ENCODE measurements around the gene AQP6. TPM values are rescaled to one million over a fixed set of nuclear protein-coding genes. Genes with fewer than 3 reads are reported as not detected.

The AQP6 gene
- total and polyA plus RNA-seq, 12 donors = 0.20 to 1.1 (median 0.28) TPM; not detected in 8

GRCh38 chr12:49934505-49934904 lies 38.2 kb upstream of the AQP6 start:
- intact Hi-C loops (cut with DNase I) = no loop called here
- no peak overlapping the region for H3K4me3 ChIP-seq
- H3K4me1 ChIP-seq (replicated peaks in 1 of 2) = no peaks in the 10 kb centered on the region
- no peaks in the 10 kb centered on the region for H3K9me3 ChIP-seq (replicated peaks in 1 of 3)
- no peak overlapping the region for H3K27ac ChIP-seq
- no peak for TF ChIP-seq POLR2A (IDR thresholded peaks at IDR 0.05)
- TF ChIP-seq CTCF (IDR thresholded peaks at IDR 0.05) = no peak
- 82 to 90% (median 85%) methylated on average over 3 of the region's 3 CpGs for WGBS, 4 donors
- H3K36me3 ChIP-seq (replicated peaks in 1 of 2) = no peaks in the 10 kb centered on the region
- no peaks in the 10 kb centered on the region for H3K27me3 ChIP-seq
- no peak for DNase-seq

- Histone ChIP-seq H3K27ac (no peak overlapping the region), H3K9me3 (replicated peaks in 1 of 3) (no peaks in the 10 kb centered on the region), H3K27me3 (no peaks in the 10 kb centered on the region), H3K4me1 (replicated peaks in 1 of 2) (no peaks in the 10 kb centered on the region), H3K36me3 (replicated peaks in 1 of 2) (no peaks in the 10 kb centered on the region), H3K4me3 (no peak overlapping the region)
- 77 to 91% (median 85%) methylated on average over 3 of the region's 3 CpGs for WGBS, 4 donors
- TF ChIP-seq CTCF (IDR thresholded peaks at IDR 0.05) = no peak
- TF ChIP-seq POLR2A (IDR thresholded peaks at IDR 0.05) = no peak
- no peak for DNase-seq
- intact Hi-C loops (cut with DNase I) = no loop called here
Measured at GRCh38 chr12:49936925-49937324, 35.8 kb upstream of the AQP6 start.

GRCh38 chr12:49937639-49938300 lies 35.0 kb upstream of the AQP6 start:
- 82 to 95% (median 89%) methylated on average over 6 to 8 of the region's 8 CpGs for WGBS, 4 donors
- H3K4me3 ChIP-seq = no peak overlapping the region
- DNase-seq = no peak
- no peaks in the 10 kb centered on the region for H3K9me3 ChIP-seq (replicated peaks in 1 of 3)
- no peaks in the 10 kb centered on the region for H3K4me1 ChIP-seq (replicated peaks in 1 of 2)
- TF ChIP-seq POLR2A (IDR thresholded peaks at IDR 0.05) = no peak
- no peak for TF ChIP-seq CTCF (IDR thresholded peaks at IDR 0.05)
- no peak overlapping the region for H3K27ac ChIP-seq
- H3K27me3 ChIP-seq = no peaks in the 10 kb centered on the region
- intact Hi-C loops (cut with DNase I) = no loop called here
- H3K36me3 ChIP-seq (replicated peaks in 1 of 2) = no peaks in the 10 kb centered on the region

- intact Hi-C loops (cut with DNase I) = no loop called here
- Histone ChIP-seq H3K9me3 (replicated peaks in 1 of 3) (no peaks in the 10 kb centered on the region), H3K27ac (no peak overlapping the region), H3K4me3 (no peak overlapping the region), H3K4me1 (replicated peaks in 1 of 2) (no peaks in the 10 kb centered on the region), H3K36me3 (replicated peaks in 1 of 2) (no peaks in the 10 kb centered on the region), H3K27me3 (no peaks in the 10 kb centered on the region)
- DNase-seq = no peak
- TF ChIP-seq CTCF (IDR thresholded peaks at IDR 0.05) = no peak
- no peak for TF ChIP-seq POLR2A (IDR thresholded peaks at IDR 0.05)
Measured at GRCh38 chr12:49939307-49939706, 33.4 kb upstream of the AQP6 start.
